Measurements from ENCODE around the gene HFE.

Gene HFE

DNA sequence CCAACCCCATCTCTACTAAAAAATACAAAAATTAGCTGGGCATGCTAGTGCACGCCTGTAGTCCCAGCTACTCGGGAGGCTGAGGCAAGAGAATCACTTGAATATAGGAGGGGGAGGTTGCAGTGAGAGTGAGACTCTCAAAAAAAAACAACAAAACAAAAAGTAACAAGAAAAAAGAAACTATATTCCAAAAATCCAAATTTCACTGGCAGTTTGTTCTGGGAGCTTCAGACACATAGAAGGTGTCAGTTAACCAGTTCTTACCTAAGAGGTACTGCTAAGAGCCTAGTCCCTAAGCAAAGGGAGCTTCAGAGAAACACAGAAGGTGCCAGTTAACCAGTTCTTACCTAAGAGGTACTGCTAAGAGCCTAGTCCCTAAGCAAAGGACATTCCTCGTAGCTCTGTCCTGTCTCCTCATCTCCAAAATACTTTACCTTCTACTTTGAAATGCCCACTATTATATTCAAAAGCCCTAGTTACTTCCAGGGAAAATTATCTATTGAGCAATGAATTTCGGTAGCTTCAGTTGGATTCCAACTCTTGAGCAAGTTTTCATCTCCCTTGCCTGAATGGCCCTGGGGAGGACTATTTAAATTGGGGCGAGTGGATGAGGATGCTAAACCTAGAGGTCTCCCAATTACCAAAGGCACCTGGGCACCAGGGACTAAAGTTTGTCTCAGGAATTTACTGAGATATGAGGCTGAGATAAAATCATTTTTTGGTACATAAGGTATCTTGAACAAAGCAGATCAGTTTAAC is 41.0 kb downstream of the HFE start:
- DNase-seq (ENCODE audit: low read depth in 1 of 2, low spot score in 1 of 2): no peak
- no peak overlapping the region for H3K27ac ChIP-seq (replicated peaks)
- TF ChIP-seq, protein P1, sequence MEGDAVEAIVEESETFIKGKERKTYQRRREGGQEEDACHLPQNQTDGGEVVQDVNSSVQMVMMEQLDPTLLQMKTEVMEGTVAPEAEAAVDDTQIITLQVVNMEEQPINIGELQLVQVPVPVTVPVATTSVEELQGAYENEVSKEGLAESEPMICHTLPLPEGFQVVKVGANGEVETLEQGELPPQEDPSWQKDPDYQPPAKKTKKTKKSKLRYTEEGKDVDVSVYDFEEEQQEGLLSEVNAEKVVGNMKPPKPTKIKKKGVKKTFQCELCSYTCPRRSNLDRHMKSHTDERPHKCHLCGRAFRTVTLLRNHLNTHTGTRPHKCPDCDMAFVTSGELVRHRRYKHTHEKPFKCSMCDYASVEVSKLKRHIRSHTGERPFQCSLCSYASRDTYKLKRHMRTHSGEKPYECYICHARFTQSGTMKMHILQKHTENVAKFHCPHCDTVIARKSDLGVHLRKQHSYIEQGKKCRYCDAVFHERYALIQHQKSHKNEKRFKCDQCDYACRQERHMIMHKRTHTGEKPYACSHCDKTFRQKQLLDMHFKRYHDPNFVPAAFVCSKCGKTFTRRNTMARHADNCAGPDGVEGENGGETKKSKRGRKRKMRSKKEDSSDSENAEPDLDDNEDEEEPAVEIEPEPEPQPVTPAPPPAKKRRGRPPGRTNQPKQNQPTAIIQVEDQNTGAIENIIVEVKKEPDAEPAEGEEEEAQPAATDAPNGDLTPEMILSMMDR (IDR thresholded peaks at IDR 0.05; ENCODE audit: insufficient read depth, low read length): no peak
- TF ChIP-seq, protein P2, sequence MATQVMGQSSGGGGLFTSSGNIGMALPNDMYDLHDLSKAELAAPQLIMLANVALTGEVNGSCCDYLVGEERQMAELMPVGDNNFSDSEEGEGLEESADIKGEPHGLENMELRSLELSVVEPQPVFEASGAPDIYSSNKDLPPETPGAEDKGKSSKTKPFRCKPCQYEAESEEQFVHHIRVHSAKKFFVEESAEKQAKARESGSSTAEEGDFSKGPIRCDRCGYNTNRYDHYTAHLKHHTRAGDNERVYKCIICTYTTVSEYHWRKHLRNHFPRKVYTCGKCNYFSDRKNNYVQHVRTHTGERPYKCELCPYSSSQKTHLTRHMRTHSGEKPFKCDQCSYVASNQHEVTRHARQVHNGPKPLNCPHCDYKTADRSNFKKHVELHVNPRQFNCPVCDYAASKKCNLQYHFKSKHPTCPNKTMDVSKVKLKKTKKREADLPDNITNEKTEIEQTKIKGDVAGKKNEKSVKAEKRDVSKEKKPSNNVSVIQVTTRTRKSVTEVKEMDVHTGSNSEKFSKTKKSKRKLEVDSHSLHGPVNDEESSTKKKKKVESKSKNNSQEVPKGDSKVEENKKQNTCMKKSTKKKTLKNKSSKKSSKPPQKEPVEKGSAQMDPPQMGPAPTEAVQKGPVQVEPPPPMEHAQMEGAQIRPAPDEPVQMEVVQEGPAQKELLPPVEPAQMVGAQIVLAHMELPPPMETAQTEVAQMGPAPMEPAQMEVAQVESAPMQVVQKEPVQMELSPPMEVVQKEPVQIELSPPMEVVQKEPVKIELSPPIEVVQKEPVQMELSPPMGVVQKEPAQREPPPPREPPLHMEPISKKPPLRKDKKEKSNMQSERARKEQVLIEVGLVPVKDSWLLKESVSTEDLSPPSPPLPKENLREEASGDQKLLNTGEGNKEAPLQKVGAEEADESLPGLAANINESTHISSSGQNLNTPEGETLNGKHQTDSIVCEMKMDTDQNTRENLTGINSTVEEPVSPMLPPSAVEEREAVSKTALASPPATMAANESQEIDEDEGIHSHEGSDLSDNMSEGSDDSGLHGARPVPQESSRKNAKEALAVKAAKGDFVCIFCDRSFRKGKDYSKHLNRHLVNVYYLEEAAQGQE (IDR thresholded peaks at IDR 0.05; ENCODE audit: insufficient replicate concordance, low read depth): no peak
- TF ChIP-seq GABPA (IDR thresholded peaks at IDR 0.05; ENCODE audit: low read depth): no peak
- no peak for TF ChIP-seq SPI1 (IDR thresholded peaks at IDR 0.05; ENCODE audit: borderline replicate concordance, low read depth)
- H3K4me3 ChIP-seq (replicated peaks; ENCODE audit: insufficient read depth, low read length): no peak overlapping the region
- H3K27me3 ChIP-seq (ENCODE audit: insufficient read depth, poor library complexity, severe bottlenecking): no peaks in the 10 kb centered on the region

DNA sequence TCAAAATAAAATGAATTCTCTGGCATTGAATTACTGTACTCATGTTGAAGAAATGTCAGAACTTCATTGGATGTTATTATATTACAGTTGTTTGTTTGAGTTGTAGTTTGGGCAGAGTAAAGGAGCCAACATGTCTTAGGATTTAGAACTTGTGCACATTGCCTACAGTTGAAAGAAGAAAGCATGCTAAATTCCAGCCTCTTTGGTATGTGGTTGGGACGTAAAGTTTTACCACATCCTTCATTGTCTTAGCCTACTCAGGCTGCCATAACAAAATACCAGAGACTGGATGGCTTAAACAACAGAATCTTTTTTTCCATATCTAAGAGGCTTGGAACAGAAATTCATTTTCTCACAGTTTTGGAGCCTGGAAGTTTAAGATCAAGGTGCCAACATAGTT is 42.4 kb downstream of the HFE start:
- Histone ChIP-seq H3K4me3 (replicated peaks; ENCODE audit: insufficient read depth, low read length) (no peak overlapping the region), H3K27me3 (ENCODE audit: insufficient read depth, poor library complexity, severe bottlenecking) (no peaks in the 10 kb centered on the region), H3K27ac (replicated peaks) (no peak overlapping the region)
- TF ChIP-seq SPI1 (IDR thresholded peaks at IDR 0.05; ENCODE audit: borderline replicate concordance, low read depth) (no peak), GABPA (IDR thresholded peaks at IDR 0.05; ENCODE audit: low read depth) (no peak), POLR2AphosphoS5 (IDR thresholded peaks at IDR 0.05; ENCODE audit: low read depth) (no peak)
- TF ChIP-seq, protein P2 (IDR thresholded peaks at IDR 0.05; ENCODE audit: insufficient replicate concordance, low read depth): no peak
- TF ChIP-seq, protein P1 (IDR thresholded peaks at IDR 0.05; ENCODE audit: insufficient read depth, low read length): no peak
- DNase-seq (ENCODE audit: low read depth in 1 of 2, low spot score in 1 of 2): no peak

DNA sequence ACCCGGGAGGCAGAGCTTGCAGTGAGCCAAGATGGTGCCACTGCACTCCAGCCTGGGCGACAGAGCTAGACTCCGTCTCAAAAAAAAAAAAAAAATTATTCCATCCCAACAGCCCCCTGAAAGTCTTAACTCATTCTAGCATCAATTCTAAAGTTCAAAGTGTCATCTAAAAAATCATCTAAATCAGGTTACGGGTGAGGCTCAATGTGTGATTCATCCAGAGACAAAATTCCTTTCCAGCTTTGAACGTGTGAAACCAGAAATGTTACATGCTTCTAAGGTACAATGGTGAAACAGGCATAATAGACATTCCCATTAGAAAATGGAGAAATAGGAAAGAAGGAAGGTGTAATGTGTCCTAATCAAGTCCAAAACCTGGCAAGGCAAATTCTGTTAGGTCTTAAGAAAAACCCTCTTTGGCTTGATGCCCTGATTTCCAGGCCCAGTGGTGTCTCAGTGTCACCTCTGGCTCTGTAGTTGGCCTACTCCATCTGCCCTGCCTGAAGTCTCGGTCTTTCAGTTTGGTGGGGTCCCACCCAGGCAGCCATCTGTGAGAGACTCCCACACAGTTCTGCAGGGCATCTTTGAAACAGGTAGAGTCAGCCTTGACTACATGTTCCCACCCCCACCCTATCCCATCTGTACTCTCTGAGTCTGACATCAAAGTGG is 43.5 kb downstream of the HFE start:
- no peak for DNase-seq (ENCODE audit: low read depth in 1 of 2, low spot score in 1 of 2)
- TF ChIP-seq POLR2AphosphoS5 (IDR thresholded peaks at IDR 0.05; ENCODE audit: low read depth) (no peak), SPI1 (IDR thresholded peaks at IDR 0.05; ENCODE audit: borderline replicate concordance, low read depth) (no peak), GABPA (IDR thresholded peaks at IDR 0.05; ENCODE audit: low read depth) (no peak)
- TF ChIP-seq, protein P2 (IDR thresholded peaks at IDR 0.05; ENCODE audit: insufficient replicate concordance, low read depth): no peak
- TF ChIP-seq, protein P1 (IDR thresholded peaks at IDR 0.05; ENCODE audit: insufficient read depth, low read length): no peak
- Histone ChIP-seq H3K27me3 (ENCODE audit: insufficient read depth, poor library complexity, severe bottlenecking) (no peaks in the 10 kb centered on the region), H3K4me3 (replicated peaks; ENCODE audit: insufficient read depth, low read length) (no peak overlapping the region), H3K27ac (replicated peaks) (no peak overlapping the region)

All from HL-60 (cell line).